Stimulated activated naive CD4-positive, alpha-beta T cell (primary cell): ENCODE results near the gene SLC8A3.
"Not testable (repeated sequence)": the region's sequence is repeated elsewhere in the genome, so short reads cannot be mapped to it uniquely, and the experiment has no call there.

Experiments
- DNase-seq, 6 experiments: peaks; one replicate each; lab custom pipeline; 2025; lab: John Stamatoyannopoulos, UW

The SLC8A3 gene

GRCh38 chr14:70188659-70189455, at the start of gene SLC8A3:
SLC8A3 (minus strand) TSS chr14:70188951; CDS start chr14:70168422, 20,529 bp downstream.
- DNase-seq = no peak

- no peak for DNase-seq
These were observed 49.0 kb upstream of the SLC8A3 start for GRCh38 chr14:70237710-70238109.

GRCh38 chr14:70234066-70234950, 45.6 kb upstream of the SLC8A3 start:
- no peak for DNase-seq

GRCh38 chr14:70231756-70232544, 43.2 kb upstream of the SLC8A3 start:
- DNase-seq = not testable (repeated sequence)

DNA sequence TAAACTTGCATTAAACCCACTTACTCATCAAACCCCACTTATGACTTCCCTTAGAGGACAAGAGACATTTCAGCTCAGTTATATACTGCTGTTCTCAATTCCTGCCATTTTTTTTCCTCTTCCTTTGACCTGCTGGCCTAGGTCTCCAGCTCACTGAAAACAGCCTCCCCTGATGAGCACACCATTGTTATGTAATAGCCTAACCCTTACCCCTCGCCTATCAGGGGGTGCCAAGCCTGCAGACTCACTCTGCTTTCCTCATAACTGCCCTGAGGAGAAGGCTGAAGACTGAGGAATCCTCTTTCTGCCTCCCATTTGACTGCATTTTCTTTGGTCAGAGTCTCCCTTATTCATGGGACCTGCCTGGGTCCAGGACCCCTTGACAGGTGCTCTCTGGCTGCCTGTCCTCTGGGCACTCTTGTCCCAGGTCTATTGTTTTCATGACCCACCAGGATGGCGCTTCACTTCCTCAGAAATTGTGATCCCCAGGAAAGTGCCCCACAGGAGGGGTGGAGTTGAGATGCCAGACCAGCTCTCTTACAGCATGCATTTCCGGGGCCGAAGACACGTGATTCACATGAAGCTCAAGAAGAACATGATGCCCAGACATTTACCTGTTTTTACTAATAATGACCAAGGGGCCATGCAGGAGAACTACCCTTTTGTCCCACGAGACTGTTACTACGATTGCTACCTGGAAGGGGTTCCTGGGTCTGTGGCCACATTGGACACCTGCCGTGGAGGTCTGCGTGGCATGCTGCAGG, 41.3 kb upstream of the SLC8A3 start:
- DNase-seq = not testable (repeated sequence)

GRCh38 chr14:70213721-70214282, 25.1 kb upstream of the SLC8A3 start:
- no peak for DNase-seq

GRCh38 chr14:70212752-70213151, 24.0 kb upstream of the SLC8A3 start:
- no peak for DNase-seq

DNA sequence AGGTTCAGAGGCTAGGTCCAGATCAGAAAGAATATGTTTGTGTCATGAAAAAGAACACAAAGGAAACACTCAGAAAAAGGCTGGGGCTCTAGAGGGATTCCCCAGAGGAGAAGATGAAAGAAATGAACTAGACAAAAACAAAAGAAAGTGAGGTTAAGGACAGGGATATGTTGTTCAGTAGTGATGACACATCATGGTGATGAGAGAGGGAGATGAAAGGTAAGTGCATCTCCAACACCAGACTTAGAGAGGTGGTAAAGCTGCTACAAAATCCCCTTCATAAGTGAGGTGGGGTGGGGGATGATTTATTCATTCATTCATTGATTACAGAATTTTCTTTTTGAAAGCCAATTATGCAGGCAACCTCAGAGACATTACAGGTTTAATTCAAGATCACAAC, 19.6 kb upstream of the SLC8A3 start:
- no peak for DNase-seq

DNA sequence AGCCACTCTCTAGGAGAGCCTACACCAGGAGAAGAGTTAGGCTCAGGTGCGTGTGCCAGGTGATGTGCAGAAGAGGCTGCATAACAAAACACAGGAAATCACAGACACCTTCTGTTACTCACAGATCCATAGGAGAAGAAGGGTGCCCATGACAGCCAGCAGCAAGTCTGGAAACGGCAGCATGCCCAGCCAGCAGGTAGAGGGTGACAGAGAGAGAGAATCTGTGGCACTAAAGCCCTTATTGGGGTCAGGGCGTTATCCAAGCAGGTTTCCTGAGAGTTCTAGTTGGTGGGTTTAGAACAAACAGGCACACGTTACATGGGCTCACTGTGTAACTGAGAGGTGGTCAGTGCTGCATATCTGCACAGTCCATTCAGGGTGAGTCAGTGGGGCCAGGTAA, 14.9 kb upstream of the SLC8A3 start:
- DNase-seq = no peak

DNA sequence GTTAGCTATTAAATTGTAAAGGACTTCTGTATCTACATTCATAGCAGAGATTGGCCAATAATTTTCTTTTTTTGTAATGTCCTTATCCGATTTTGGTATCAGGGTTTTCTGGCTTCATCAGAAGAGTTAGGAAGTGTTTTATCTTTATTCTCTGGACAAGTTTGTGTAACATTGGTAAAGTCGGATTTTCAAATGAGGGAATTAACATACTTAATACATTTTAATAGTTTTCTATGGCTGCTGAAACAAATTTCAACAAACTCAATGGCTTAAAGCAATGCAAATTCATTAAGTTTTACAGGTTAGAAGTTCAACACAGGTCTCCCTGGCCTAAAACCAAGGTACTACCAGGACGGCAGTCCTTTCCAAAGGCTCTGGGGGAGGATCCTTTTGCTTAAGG, 13.2 kb upstream of the SLC8A3 start:
- no peak for DNase-seq

- no peak for DNase-seq
These were observed 4.6 kb upstream of the SLC8A3 start for GRCh38 chr14:70193396-70193795.

- no peak for DNase-seq
These were observed 4.2 kb upstream of the SLC8A3 start for GRCh38 chr14:70192915-70193314.

DNA sequence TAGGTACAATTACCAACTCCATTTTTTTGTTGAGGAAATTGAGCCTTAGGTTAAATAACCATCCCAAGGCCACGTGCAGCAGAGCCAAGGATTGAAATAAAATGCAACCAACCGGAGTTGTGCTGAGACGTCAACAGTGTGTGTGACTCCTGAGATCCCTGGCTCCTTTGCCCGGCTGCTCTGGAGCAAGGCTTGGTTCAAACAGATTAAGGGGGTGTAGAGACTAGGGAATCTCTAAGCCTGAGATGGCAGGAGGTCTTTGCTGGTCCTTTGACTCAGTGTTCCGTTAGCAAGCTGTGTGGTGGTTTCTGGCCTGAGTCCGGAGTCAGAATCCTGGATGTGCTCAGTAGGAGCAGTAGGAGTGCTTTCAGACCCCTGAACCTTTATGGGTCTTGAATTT, 1.4 kb upstream of the SLC8A3 start:
- DNase-seq = no peak

- no peak for DNase-seq
These were observed 816 bp upstream of the SLC8A3 start for GRCh38 chr14:70189456-70190077.

DNA sequence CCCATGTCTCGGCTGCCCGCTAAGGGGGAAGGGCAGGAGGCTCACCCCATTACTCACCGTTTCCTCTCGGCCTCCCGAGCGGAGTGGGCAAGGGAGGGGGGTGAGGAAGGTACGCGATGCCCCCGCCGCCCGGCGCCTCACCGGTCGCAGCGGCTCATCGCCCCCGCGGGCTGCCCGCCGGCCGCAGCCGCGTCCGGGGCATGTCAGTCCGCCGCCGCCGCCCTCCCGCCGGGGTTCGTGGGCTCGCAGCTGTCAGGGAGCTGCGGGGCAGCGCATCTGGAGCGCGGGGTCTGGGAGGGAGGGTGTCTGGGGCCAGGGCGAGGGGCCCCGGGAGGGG, 461 bp downstream of the SLC8A3 start:
- no peak for DNase-seq

- no peak for DNase-seq
These were observed 1.8 kb downstream of the SLC8A3 start for GRCh38 chr14:70186900-70187451.

DNA sequence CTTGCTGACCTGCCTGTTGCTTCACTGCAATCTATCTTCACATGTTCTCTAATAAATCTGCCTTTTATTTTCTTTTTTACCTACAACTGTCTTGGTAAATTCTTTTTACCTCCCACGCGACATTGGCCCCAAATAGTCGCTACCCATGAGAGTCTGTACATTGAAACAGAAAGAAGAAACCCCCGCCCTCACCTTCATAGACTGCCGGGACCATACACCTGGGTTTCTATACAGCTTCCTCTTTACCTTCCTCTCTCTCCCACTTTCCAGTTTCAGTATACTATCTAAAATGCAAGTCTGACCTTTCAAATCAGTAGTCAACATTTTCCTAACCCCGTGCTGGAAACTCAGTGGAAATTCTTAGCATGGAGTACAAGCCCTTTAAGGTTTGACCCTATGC, 4.8 kb downstream of the SLC8A3 start:
- no peak for DNase-seq

DNA sequence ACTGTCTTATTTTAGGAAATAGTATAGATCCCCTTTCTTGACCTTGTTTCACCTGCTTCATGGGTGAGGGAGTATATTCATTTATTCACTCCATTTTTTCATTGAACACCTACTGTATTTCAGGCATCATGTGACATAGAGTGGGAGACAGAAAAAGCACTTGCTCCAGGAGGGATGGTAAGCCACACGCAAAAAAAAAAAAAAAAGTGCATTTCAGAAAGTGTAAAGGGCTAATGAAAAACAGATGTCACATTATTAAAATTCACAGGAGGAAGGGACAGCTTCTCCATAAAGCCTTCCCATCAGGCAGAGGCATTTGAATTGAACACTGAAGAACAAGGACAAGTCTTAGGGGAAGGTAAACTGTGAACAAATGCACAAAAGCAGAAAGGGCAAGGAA, 7.5 kb downstream of the SLC8A3 start:
- no peak for DNase-seq

DNA sequence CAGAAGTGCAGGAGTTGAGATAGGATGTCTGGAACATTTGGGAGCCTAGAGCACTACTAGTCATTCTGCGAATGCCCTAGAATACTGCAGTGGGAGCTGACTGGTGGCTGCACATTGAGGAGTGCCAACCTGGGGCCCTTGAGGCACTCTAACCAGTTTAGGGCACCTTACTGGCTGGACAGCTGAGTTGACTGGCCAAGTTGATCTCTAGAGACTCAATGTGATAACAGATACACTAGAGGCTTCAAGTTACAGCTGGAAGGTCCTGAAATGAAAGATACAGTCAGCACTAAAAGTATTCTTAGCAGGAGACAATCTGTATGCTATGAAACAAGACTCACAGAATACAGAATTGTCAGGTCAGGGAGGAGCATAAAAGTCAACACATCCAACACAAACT, 8.0 kb downstream of the SLC8A3 start:
- no peak for DNase-seq

DNA sequence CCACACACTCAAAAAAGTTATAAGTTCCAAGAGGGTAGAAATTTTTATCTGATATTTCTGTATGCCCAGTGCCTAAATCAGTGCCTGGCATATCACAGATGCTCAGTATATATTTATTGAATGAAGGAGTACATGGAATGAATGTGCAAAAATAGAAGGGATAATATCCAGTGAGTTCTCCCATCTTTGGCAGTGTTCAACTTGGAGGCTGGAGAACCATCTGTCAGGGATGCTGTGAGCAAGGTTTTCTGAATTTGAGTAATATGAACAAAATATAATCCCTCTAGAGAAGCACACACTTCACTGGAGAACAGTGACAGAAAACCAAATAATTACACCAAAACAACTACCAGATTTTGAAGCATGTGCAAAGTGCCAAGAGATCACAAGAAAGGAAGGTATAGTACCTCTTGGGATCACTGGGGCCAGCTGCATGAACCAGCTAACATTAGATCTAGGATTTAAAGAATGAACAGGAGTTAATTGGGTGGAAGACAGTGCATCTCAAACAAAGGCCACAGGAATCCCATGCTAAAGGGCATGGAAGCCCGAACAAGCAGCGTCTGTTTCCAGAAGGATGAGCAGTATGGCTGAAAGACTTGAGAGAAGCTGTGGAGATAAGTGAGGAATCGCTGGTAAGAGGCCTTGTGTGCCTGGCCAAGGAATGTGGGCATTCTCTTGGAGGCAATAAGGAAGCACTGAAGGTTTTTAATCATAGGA, 11.5 kb downstream of the SLC8A3 start:
- no peak for DNase-seq
